K562 (cell line): ENCODE results near the gene RAB3GAP2.

Source experiments
- POLR2A ChIP-seq: fragments of 450-650 bp; conservative IDR thresholded peaks from 2 replicates; pipeline ENCODE4 v1.6.1; 2016
- TF ChIP-seq, protein P1 (sequence below), 3 experiments: IDR thresholded peaks in 2 of 3; conservative IDR thresholded peaks in 1 of 3; 2 replicates each; pipeline ENCODE4 v1.5.1; 2011 to 2012; ENCODE audit warnings: low read length in 3 of 3, mild to moderate bottlenecking in 3 of 3, control low read depth in 2 of 3, improper control_type of control experiment in 1 of 3, inconsistent platforms in 1 of 3, low read depth in 1 of 3, mixed read lengths in 1 of 3, moderate library complexity in 1 of 3; ENCODE audit not compliant: insufficient read depth in 2 of 3

GRCh38 chr1:220156620-220157146 is 115.6 kb downstream of the RAB3GAP2 start:
- TF ChIP-seq, protein P1, sequence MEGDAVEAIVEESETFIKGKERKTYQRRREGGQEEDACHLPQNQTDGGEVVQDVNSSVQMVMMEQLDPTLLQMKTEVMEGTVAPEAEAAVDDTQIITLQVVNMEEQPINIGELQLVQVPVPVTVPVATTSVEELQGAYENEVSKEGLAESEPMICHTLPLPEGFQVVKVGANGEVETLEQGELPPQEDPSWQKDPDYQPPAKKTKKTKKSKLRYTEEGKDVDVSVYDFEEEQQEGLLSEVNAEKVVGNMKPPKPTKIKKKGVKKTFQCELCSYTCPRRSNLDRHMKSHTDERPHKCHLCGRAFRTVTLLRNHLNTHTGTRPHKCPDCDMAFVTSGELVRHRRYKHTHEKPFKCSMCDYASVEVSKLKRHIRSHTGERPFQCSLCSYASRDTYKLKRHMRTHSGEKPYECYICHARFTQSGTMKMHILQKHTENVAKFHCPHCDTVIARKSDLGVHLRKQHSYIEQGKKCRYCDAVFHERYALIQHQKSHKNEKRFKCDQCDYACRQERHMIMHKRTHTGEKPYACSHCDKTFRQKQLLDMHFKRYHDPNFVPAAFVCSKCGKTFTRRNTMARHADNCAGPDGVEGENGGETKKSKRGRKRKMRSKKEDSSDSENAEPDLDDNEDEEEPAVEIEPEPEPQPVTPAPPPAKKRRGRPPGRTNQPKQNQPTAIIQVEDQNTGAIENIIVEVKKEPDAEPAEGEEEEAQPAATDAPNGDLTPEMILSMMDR (IDR thresholded peaks at IDR 0.05 in 2 of 3, conservative IDR thresholded peaks at IDR 0.05 in 1 of 3; ENCODE audit: insufficient read depth in 2 of 3, low read depth in 1 of 3, low read length in 3 of 3) = no peak
- no peak for TF ChIP-seq POLR2A
